ENCODE data around the gene GBP2.

GBP2 gene

GRCh38 chr1:89104687-89105086 is 21.2 kb downstream of the GBP2 start:
- TF ChIP-seq CTCF (IDR thresholded peaks at IDR 0.05; ENCODE audit: low read depth, low read length, missing control alignments): no peak
- no peak overlapping the region for H3K4me3 ChIP-seq (replicated peaks; ENCODE audit: low read depth, low read length)
- DNase-seq (ENCODE audit: extremely low read depth, low read depth): no peak

GRCh38 chr1:89104147-89104546 is 21.8 kb downstream of the GBP2 start:
- DNase-seq (ENCODE audit: extremely low read depth, low read depth): no peak
- TF ChIP-seq CTCF (IDR thresholded peaks at IDR 0.05; ENCODE audit: low read depth, low read length, missing control alignments): no peak
- no peak overlapping the region for H3K4me3 ChIP-seq (replicated peaks; ENCODE audit: low read depth, low read length)

- DNase-seq (ENCODE audit: extremely low read depth, low read depth): no peak
- H3K4me3 ChIP-seq (replicated peaks; ENCODE audit: low read depth, low read length): no peak overlapping the region
- TF ChIP-seq CTCF (IDR thresholded peaks at IDR 0.05; ENCODE audit: low read depth, low read length, missing control alignments): no peak
Measured at GRCh38 chr1:89102021-89102420, 23.9 kb downstream of the GBP2 start.

- no peak for DNase-seq (ENCODE audit: extremely low read depth, low read depth)
- no peak for TF ChIP-seq CTCF (IDR thresholded peaks at IDR 0.05; ENCODE audit: low read depth, low read length, missing control alignments)
Measured at GRCh38 chr1:89100412-89100811, 25.5 kb downstream of the GBP2 start.

GRCh38 chr1:89098857-89099256 is 27.1 kb downstream of the GBP2 start:
- TF ChIP-seq CTCF (IDR thresholded peaks at IDR 0.05; ENCODE audit: low read depth, low read length, missing control alignments): no peak
- DNase-seq (ENCODE audit: extremely low read depth, low read depth): no peak
- H3K4me3 ChIP-seq (replicated peaks; ENCODE audit: low read depth, low read length): no peak overlapping the region

More at GRCh38 chr1:89100412-89100811, 25.5 kb downstream of the GBP2 start:
- no peak overlapping the region for H3K4me3 ChIP-seq (replicated peaks; ENCODE audit: low read depth, low read length)

GRCh38 chr1:89095737-89096136 is 30.2 kb downstream of the GBP2 start:
- TF ChIP-seq CTCF (IDR thresholded peaks at IDR 0.05; ENCODE audit: low read depth, low read length, missing control alignments): no peak
- H3K4me3 ChIP-seq (replicated peaks; ENCODE audit: low read depth, low read length): no peak overlapping the region
- no peak for DNase-seq (ENCODE audit: extremely low read depth, low read depth)

GRCh38 chr1:89089962-89090361 is 36.0 kb downstream of the GBP2 start:
- no peak for TF ChIP-seq CTCF (IDR thresholded peaks at IDR 0.05; ENCODE audit: low read depth, low read length, missing control alignments)
- H3K4me3 ChIP-seq (replicated peaks; ENCODE audit: low read depth, low read length): no peak overlapping the region
- DNase-seq (ENCODE audit: extremely low read depth, low read depth): no peak

Data from HFF-Myc (cell line).